Peyer's patch (tissue), 4 donors: Measurements from ENCODE around the gene MYO1H. TPM values are rescaled to one million over a fixed set of nuclear protein-coding genes. Genes with fewer than 3 reads are reported as not detected.
"Not testable (repeated sequence)": the region's sequence is repeated elsewhere in the genome, so short reads cannot be mapped to it uniquely, and the experiment has no call there.

Source experiments
- DNase-seq, 3 donors: peaks; one replicate each; pipeline ENCODE4 v3.0.0-alpha.2; 2017 to 2019
- H3K27ac ChIP-seq, 4 donors: fragments of 200-600 bp; sonication (generic); one replicate each; pipeline ENCODE4 v1.5.1; 2016 to 2019
- H3K27me3 ChIP-seq, 2 donors: fragments of 200-600 bp; sonication (generic); one replicate each; pipeline ENCODE4 v1.5.1; 2019
- H3K36me3 ChIP-seq, 3 donors: fragments of 200-600 bp; sonication (generic); one replicate each; pipeline ENCODE4 v1.5.1; 2016 to 2019
- H3K4me1 ChIP-seq, 4 donors: fragments of 200-600 bp; sonication (generic); one replicate each; pipeline ENCODE4 v1.5.1; 2016 to 2019
- H3K4me3 ChIP-seq, 4 donors: fragments of 200-600 bp; sonication (generic); 1 replicate in 3 of 4; 2 replicates in 1 of 4; pipeline ENCODE4 v1.5.1; 2016 to 2019; ENCODE audit warnings: mild to moderate bottlenecking in 1 of 4
- H3K9me3 ChIP-seq, 4 donors: fragments of 200-600 bp; sonication (generic); one replicate each; pipeline ENCODE4 v1.5.1; 2016 to 2019; ENCODE audit warnings: mild to moderate bottlenecking in 1 of 4
- POLR2A ChIP-seq, 2 donors: fragments of 450-650 bp; IDR thresholded peaks; one replicate each; pipeline ENCODE4 v1.5.1; 2017; ENCODE audit warnings: antibody characterized with exemption in 2 of 2, mild to moderate bottlenecking in 2 of 2, moderate library complexity in 2 of 2
- total RNA-seq, 4 donors: library from RNA; depleted of rRNA; stranded (reverse); fragments of >200 nt; gene quantifications; one replicate each; pipeline ENCODE4 v1.1.0, GENCODE V29; 2016
- TF ChIP-seq, protein P1 (sequence below), 6 experiments: fragments of 450-650 bp in 4 of 6; fragments of 200-600 bp in 2 of 6; sonication (generic) in 1 of 6; IDR thresholded peaks; one replicate each; pipeline ENCODE4 v1.5.1; 2017 to 2019; ENCODE audit warnings: antibody characterized with exemption in 6 of 6, mild to moderate bottlenecking in 3 of 6, moderate library complexity in 1 of 6

The MYO1H gene
- total RNA-seq, 4 donors from 2014 or later: not detected

GRCh38 chr12:109393437-109394345, 46.0 kb downstream of the MYO1H start:
- H3K36me3 ChIP-seq: no peaks in the 10 kb centered on the region
- H3K4me1 ChIP-seq: no peaks in the 10 kb centered on the region
- H3K27ac ChIP-seq: no peak overlapping the region
- DNase-seq: peak in 1 of 3 donors; percentile 68
- no peaks in the 10 kb centered on the region for H3K27me3 ChIP-seq
- no peak overlapping the region for H3K4me3 ChIP-seq
- H3K9me3 ChIP-seq: no peaks in the 10 kb centered on the region
- TF ChIP-seq POLR2A (IDR thresholded peaks at IDR 0.05): no peak
- TF ChIP-seq, protein P1, sequence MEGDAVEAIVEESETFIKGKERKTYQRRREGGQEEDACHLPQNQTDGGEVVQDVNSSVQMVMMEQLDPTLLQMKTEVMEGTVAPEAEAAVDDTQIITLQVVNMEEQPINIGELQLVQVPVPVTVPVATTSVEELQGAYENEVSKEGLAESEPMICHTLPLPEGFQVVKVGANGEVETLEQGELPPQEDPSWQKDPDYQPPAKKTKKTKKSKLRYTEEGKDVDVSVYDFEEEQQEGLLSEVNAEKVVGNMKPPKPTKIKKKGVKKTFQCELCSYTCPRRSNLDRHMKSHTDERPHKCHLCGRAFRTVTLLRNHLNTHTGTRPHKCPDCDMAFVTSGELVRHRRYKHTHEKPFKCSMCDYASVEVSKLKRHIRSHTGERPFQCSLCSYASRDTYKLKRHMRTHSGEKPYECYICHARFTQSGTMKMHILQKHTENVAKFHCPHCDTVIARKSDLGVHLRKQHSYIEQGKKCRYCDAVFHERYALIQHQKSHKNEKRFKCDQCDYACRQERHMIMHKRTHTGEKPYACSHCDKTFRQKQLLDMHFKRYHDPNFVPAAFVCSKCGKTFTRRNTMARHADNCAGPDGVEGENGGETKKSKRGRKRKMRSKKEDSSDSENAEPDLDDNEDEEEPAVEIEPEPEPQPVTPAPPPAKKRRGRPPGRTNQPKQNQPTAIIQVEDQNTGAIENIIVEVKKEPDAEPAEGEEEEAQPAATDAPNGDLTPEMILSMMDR (IDR thresholded peaks at IDR 0.05): peak in 4 of 6 experiments; percentile 62 to 86 (median 66)

GRCh38 chr12:109394891-109395290, 47.2 kb downstream of the MYO1H start:
- no peak for DNase-seq
- Histone ChIP-seq H3K9me3 (no peaks in the 10 kb centered on the region), H3K36me3 (no peaks in the 10 kb centered on the region), H3K4me3 (no peak overlapping the region), H3K4me1 (no peaks in the 10 kb centered on the region), H3K27me3 (no peaks in the 10 kb centered on the region), H3K27ac (no peak overlapping the region)
- TF ChIP-seq POLR2A (IDR thresholded peaks at IDR 0.05): no peak
- TF ChIP-seq, protein P1 (IDR thresholded peaks at IDR 0.05): no peak

DNA sequence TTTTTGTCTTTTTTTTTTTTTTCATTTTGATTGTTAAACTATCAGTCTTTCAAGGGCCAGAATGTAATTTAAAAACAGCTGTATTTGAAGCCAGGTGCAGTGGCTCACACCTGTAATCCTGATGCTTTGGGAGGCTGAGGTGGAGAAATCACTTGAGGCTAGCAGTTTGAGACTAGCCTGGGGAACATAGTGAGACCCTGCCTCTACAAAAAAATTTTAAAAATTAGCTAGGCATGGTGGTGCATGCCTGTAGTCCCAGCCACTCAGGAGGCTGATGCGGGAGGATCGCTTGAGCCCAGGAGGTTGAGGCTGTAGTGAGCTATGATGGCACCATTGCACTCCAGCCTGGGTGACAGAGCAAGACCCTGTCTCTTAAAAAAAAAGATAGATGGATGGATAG, 57.1 kb downstream of the MYO1H start:
- H3K27ac ChIP-seq, H3K4me3 ChIP-seq, DNase-seq, H3K36me3 ChIP-seq, H3K4me1 ChIP-seq, H3K27me3 ChIP-seq, H3K9me3 ChIP-seq: not testable (repeated sequence)

GRCh38 chr12:109406147-109406546, 58.4 kb downstream of the MYO1H start:
- not testable (repeated sequence) for H3K27ac ChIP-seq, H3K4me1 ChIP-seq, H3K36me3 ChIP-seq, H3K4me3 ChIP-seq, H3K9me3 ChIP-seq, H3K27me3 ChIP-seq
- peak in 1 of 3 donors; percentile 15 for DNase-seq

- Histone ChIP-seq H3K27me3 (no peaks in the 10 kb centered on the region), H3K4me3 (no peak overlapping the region), H3K27ac (no peak overlapping the region), H3K9me3 (no peaks in the 10 kb centered on the region), H3K4me1 (no peaks in the 10 kb centered on the region), H3K36me3 (no peaks in the 10 kb centered on the region)
- DNase-seq: no peak
- TF ChIP-seq POLR2A (IDR thresholded peaks at IDR 0.05): no peak
- TF ChIP-seq, protein P1 (IDR thresholded peaks at IDR 0.05): no peak
Measured at GRCh38 chr12:109418848-109419480, 71.3 kb downstream of the MYO1H start.

DNA sequence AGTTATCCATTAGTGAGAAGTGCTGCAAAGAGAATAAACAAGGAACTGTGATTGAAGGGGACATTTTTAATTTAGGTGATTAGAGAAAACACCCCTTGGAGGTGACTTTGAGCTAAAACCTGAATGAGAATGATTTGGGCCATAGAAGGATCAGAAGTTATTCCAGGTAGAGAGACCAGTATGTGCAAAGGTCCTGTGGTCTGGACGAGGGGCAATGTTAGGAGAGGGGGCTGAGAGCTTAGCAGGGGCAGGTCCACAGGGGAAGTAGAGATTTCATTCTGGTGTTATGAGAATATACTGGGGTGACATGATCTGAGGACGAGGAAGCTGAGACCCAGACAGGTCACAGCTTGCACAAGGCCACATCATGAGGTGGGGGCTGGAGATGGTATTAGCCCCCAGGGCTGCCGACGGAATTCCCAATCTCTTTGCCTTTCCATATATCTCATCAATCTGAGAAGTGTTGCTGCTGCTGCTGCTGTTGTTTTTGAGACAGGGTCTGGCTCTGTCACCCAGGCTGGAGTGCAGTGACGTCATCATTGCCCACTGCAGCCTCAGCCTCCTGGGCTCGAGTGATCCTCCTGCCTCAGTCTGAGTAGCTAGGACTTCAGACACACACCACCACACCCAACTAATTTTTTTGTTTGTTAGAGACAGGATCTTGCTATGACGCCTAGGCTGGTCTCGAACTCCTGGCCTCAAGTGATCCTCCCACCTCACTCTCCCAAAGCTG, 73.8 kb downstream of the MYO1H start:
- Histone ChIP-seq H3K36me3 (no peaks in the 10 kb centered on the region), H3K4me3 (no peak overlapping the region), H3K27me3 (no peaks in the 10 kb centered on the region), H3K27ac (no peak overlapping the region), H3K9me3 (no peaks in the 10 kb centered on the region), H3K4me1 (no peaks in the 10 kb centered on the region)
- TF ChIP-seq, protein P1 (IDR thresholded peaks at IDR 0.05): no peak
- no peak for TF ChIP-seq POLR2A (IDR thresholded peaks at IDR 0.05)
- no peak for DNase-seq
